HL-60 (cell line): ENCODE results near the gene GAS6.

ENCODE experiments used
- GABPA ChIP-seq: IDR thresholded peaks from 2 replicates; pipeline ENCODE4 v1.6.1; 2012; ENCODE audit warnings: low read depth
- POLR2AphosphoS5 ChIP-seq: IDR thresholded peaks from 2 replicates; pipeline ENCODE4 v1.6.1; 2012; ENCODE audit warnings: low read depth
- SPI1 ChIP-seq: IDR thresholded peaks from 2 replicates; pipeline ENCODE4 v1.6.1; 2012; ENCODE audit warnings: low read depth, mild to moderate bottlenecking, borderline replicate concordance
- TF ChIP-seq, protein P1 (sequence below): IDR thresholded peaks from one replicate; pipeline ENCODE4 v1.5.1; 2011; ENCODE audit warnings: low read length, control low read depth, inconsistent platforms; ENCODE audit not compliant: insufficient read depth
- TF ChIP-seq, protein P2 (sequence below): IDR thresholded peaks from 2 replicates; pipeline ENCODE4 v1.6.1; 2012; ENCODE audit warnings: low read depth; ENCODE audit not compliant: insufficient replicate concordance

DNA sequence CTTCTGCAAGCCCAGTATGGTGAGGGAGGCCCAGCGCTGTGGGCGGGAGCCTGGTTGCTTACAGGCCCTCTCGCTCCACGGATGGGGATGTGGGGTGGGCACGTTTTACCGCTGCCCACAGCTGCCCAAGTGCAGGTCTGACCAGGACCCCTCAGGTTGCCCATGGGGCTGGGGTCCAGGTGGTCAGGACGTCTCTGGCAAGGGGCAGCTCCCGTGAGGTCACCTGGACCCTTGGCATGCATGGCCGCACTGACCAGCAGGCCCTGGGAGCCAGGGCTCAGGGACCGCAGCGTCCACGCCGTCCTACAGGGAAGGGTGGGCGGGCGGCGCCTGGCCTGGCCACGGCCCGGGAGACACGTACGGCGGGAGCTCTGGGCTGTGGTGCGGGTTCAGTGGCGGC lies 32.8 kb downstream of the GAS6 start:
- TF ChIP-seq, protein P1, sequence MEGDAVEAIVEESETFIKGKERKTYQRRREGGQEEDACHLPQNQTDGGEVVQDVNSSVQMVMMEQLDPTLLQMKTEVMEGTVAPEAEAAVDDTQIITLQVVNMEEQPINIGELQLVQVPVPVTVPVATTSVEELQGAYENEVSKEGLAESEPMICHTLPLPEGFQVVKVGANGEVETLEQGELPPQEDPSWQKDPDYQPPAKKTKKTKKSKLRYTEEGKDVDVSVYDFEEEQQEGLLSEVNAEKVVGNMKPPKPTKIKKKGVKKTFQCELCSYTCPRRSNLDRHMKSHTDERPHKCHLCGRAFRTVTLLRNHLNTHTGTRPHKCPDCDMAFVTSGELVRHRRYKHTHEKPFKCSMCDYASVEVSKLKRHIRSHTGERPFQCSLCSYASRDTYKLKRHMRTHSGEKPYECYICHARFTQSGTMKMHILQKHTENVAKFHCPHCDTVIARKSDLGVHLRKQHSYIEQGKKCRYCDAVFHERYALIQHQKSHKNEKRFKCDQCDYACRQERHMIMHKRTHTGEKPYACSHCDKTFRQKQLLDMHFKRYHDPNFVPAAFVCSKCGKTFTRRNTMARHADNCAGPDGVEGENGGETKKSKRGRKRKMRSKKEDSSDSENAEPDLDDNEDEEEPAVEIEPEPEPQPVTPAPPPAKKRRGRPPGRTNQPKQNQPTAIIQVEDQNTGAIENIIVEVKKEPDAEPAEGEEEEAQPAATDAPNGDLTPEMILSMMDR, result no peak
- no peak for TF ChIP-seq SPI1
- TF ChIP-seq GABPA, result no peak
- TF ChIP-seq POLR2AphosphoS5, result no peak
- TF ChIP-seq, protein P2, sequence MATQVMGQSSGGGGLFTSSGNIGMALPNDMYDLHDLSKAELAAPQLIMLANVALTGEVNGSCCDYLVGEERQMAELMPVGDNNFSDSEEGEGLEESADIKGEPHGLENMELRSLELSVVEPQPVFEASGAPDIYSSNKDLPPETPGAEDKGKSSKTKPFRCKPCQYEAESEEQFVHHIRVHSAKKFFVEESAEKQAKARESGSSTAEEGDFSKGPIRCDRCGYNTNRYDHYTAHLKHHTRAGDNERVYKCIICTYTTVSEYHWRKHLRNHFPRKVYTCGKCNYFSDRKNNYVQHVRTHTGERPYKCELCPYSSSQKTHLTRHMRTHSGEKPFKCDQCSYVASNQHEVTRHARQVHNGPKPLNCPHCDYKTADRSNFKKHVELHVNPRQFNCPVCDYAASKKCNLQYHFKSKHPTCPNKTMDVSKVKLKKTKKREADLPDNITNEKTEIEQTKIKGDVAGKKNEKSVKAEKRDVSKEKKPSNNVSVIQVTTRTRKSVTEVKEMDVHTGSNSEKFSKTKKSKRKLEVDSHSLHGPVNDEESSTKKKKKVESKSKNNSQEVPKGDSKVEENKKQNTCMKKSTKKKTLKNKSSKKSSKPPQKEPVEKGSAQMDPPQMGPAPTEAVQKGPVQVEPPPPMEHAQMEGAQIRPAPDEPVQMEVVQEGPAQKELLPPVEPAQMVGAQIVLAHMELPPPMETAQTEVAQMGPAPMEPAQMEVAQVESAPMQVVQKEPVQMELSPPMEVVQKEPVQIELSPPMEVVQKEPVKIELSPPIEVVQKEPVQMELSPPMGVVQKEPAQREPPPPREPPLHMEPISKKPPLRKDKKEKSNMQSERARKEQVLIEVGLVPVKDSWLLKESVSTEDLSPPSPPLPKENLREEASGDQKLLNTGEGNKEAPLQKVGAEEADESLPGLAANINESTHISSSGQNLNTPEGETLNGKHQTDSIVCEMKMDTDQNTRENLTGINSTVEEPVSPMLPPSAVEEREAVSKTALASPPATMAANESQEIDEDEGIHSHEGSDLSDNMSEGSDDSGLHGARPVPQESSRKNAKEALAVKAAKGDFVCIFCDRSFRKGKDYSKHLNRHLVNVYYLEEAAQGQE, result no peak
